HG03159 (cell line): ENCODE measurements around the gene HOXA9.

Experiments used
- ATAC-seq: cut with Tn5 transposase; IDR thresholded peaks from one replicate; pipeline ENCODE4 v1.9.1; 2021; ENCODE audit warnings: mild to moderate bottlenecking, moderate library complexity; ENCODE audit not compliant: unreplicated experiment

Gene HOXA9

GRCh38 chr7:27166531-27167505, 1.5 kb upstream of the HOXA9 start:
- no peak for ATAC-seq

DNA sequence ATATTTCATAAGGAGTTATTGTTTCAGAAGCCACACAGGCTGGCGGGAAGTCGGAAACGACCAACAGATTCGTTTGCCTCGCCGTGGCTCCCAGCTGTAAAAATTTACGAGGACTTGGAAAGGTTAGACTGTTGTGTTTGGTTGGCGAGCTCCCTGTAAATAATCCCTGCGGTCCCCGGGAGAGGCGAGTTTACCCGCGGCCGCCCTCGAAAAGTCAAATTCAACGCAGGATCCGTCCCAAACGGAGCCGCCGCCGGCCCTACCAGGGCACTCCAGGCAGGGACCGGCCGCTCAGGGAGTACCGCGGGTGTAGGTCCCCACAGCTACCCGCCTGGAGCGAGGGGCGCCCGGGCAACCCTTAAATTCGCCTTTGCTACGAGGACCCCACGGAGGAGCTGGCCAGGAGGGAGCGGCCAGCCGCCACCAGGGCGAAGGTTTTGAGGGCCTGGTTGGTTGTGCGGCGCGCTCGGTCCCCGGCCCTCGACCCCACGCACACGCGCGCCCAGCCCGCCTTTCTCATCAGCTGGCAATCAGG, 726 bp upstream of the HOXA9 start:
- ATAC-seq, result no peak

GRCh38 chr7:27164367-27165088, 809 bp downstream of the HOXA9 start:
- no peak for ATAC-seq

GRCh38 chr7:27164045-27164366, 1.3 kb downstream of the HOXA9 start:
- no peak for ATAC-seq

DNA sequence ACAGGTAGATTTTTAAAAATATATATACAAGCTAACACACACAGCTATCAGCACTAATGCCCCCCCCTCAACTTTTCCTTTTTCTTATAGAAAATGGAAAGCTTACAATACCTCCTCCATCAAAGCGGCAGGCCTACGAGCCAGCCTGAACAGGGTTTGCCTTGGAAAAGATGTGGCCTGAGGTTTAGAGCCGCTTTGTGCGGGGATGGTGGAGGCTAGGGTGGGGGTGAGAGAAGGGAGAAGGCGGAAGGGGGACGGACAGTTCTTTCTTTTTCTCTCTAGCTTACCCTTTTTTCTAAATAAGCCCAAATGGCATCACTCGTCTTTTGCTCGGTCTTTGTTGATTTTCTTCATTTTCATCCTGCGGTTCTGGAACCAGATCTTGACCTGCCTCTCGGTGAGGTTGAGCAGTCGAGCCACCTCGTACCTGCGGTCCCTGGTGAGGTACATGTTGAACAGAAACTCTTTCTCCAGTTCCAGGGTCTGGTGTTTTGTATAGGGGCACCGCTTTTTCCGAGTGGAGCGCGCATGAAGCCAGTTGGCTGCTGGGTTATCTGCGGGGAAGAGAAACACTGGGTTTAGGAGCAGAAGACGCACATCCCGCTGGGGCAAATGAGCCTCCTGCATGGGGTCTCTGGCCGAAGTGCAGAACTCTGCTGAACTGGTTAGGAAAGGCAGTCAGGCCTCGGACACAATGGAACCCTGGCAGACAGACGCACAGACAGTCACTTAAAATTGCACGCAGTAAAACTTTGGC, 1.9 kb downstream of the HOXA9 start:
- no peak for ATAC-seq

DNA sequence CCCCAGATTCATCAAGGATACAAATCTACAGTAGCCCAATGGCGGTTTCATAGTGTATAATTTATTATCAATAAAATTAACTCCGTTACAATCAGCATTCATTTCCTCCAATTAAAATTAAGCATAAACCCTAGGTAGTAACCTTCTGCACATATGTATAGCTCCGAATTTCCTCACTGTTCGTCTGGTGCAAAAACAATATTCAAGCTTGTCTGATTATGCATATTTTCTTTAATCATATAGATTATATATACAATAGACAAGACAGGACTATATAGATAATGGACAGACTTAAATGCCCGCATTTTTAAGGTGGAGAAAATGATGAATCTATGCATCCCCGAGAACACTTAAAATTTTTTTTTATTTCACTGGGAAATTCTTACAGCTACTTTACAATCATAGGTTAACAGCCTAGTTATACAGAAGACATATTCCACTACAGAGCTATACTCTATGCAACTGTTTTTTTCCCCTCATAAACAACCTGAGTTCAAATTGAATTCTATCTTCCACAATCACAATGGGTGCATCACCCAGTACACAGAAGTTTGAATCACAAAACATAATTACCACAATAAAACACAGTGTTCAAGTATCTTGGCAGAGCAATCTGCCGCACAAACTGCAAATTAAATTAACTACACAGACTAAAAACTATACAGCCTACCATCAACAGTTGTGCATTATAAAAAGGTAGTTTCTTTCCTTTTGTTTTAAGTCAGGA, 2.6 kb downstream of the HOXA9 start:
- ATAC-seq, result no peak

- no peak for ATAC-seq
Observed at GRCh38 chr7:27161721-27162560, 3.4 kb downstream of the HOXA9 start.

GRCh38 chr7:27161214-27161720, 4.1 kb downstream of the HOXA9 start:
- ATAC-seq, result no peak

- peak; percentile 63 for ATAC-seq
Observed at GRCh38 chr7:27160546-27161213, 4.7 kb downstream of the HOXA9 start.

- ATAC-seq, result no peak
Observed at GRCh38 chr7:27160145-27160545, 5.2 kb downstream of the HOXA9 start.

- ATAC-seq, result no peak
Observed at GRCh38 chr7:27159266-27160144, 5.8 kb downstream of the HOXA9 start.

DNA sequence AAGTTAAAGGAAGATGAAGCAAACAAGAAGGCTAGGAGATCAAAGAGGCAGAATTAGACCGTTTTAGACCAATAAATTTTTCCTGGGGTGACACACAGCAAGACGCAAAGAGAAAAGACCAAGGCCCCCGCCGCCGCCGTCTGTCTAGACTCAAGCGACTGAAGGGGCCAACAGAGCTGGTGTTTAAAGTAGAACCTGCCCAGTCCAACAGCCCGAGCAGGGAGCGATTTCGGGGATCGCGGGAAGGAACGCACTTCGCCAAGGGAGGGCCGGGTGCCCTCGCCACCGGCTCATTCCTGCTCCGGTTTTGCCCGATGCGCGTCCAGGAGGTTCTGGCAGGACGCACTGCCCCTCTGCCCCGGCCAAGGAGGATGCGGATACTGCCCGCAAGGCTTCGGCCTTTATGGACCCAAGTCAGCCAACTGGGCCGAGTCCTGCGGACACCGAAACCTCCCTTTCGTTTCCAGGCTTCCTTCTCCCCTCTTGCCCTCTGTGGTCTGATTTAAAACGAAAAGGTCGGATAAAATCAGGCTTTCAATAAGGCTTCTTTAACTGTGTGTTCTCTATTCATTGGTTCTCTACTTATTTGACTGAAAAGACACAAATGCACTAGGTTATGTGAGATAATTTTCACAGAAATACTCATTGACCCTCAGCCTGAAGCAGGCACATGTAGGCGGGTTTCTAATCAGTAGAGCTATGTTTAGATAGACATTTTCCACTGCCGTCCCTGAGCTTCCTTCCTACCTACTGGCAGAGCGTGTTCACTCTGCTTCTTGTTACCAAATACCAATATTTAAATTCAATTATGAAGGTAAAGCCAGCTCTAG, 6.7 kb downstream of the HOXA9 start:
- ATAC-seq, result no peak

DNA sequence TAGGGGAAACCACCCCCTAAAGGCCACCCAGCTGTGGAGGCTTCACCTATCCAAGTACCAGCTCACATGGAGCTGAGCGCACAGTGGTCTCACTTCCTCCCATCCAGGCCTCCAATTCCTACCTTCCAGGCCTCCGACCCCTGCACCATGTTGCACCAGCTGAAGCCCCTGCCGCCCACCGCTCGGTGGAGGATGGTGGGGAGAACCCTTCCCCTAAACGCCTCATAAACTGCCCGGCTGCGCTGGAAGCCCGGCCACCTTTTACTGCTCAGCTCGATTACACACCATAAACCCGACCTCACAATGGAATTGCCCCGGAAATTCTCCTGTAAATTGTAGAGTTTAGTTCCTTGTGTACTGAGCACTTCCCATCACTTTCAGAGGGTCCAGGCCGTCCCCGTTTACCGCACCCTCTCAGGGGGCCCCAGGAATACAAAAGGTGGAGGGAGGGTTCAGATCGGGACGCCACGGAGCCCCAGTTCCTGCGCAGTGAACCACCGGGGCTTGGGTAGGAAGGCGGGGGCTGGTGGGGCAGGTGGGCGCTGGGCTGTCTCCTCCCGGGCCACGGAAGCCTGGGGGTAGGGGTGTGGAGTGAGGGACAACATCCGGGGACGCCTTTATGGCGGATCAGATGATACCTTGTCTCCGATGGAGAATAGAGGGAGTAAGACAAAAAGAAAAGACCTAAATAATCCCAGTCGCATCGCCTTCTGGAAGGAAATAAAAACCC, 7.5 kb downstream of the HOXA9 start:
- no peak for ATAC-seq

GRCh38 chr7:27156916-27157701, 8.2 kb downstream of the HOXA9 start:
- no peak for ATAC-seq

DNA sequence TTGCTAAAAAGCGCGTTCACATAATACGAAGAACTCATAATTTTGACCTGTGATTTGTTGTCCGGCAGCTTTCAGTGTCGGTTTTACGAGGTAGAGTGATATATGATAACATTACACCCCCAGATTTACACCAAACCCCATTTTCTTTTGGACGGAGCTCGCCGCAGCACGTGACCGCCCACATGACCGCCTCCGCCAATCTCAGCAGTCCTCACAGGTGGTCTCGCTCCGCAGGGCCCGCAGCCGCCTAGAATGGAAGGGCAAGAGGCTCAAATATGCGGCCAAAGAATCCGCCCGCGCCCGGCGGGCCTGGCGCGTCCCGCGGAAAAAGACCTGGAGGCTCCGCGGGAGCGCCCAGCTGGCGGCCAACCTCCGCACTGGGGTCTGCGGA, 8.8 kb downstream of the HOXA9 start, which contains the start of gene HOXA7:
Gene HOXA7 (minus strand): TSS at position 168 of the 391 bp plus-strand sequence. CDS start 130 bp downstream, at position 38.
- ATAC-seq, result no peak
